ENCODE results near the gene PPP1R8. TPM values are rescaled to one million over a fixed set of nuclear protein-coding genes. Genes with fewer than 3 reads are reported as not detected.

PPP1R8 gene
- total and polyA plus RNA-seq, 10 of the 15 experiments (the other 5 are each of a cell fraction or from before 2014, with no cell fraction given), result 10.2 to 77.0 (median 53.0) TPM

DNA sequence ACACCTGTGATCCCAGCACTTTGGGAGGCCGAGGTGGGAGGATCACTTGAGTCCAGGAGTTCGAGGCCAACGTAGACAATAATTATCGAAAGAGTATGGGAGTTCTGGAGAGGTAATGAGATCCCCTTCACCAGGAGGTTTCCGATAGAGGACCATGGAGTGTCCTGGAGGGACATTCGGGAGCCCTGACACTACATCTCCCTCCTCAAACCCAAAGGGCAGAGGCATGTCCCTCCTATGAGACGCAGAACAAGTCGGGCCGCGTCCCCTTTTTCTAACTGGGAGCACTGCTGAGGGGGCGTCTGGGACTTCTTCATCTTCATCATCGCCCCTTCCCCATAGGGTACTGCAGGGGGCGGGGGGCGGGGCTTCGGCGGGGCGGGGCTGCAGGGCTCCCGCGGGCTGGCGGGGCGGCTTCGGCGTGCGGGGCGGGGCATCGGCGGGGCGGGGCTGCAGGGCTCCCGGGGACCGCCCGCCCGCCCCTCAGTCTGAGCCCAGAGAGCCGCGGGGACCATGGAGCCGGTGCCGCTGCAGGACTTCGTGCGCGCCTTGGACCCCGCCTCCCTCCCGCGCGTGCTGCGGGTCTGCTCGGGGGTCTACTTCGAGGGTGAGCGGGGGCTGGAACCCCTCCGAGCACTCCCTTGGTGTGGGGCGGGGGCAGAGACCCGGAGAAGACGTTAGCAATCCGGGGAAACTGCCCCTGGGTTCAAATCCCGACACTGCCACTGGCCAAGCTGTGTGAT is 41.6 kb downstream of the PPP1R8 start, which contains the start of gene THEMIS2 (continued):
- TF ChIP-seq MEF2B (IDR thresholded peaks at IDR 0.05; ENCODE audit: partially characterized antibody, poor library complexity, severe bottlenecking), result no peak
- no peak for TF ChIP-seq CHD2 (IDR thresholded peaks at IDR 0.05; ENCODE audit: borderline replicate concordance, low read depth, low read length)
- TF ChIP-seq IRF4 (IDR thresholded peaks at IDR 0.05; ENCODE audit: low read depth, low read length), result no peak
- TF ChIP-seq RELA (IDR thresholded peaks at IDR 0.05; ENCODE audit: borderline replicate concordance, partially characterized antibody), result no peak
- no peak for TF ChIP-seq BMI1 (IDR thresholded peaks at IDR 0.05; ENCODE audit: borderline replicate concordance)
- no peak for TF ChIP-seq HDAC6 (IDR thresholded peaks at IDR 0.05; ENCODE audit: unreplicated experiment)
- no peak for TF ChIP-seq ESRRA (IDR thresholded peaks at IDR 0.05; ENCODE audit: low read length)
- TF ChIP-seq, protein P1, sequence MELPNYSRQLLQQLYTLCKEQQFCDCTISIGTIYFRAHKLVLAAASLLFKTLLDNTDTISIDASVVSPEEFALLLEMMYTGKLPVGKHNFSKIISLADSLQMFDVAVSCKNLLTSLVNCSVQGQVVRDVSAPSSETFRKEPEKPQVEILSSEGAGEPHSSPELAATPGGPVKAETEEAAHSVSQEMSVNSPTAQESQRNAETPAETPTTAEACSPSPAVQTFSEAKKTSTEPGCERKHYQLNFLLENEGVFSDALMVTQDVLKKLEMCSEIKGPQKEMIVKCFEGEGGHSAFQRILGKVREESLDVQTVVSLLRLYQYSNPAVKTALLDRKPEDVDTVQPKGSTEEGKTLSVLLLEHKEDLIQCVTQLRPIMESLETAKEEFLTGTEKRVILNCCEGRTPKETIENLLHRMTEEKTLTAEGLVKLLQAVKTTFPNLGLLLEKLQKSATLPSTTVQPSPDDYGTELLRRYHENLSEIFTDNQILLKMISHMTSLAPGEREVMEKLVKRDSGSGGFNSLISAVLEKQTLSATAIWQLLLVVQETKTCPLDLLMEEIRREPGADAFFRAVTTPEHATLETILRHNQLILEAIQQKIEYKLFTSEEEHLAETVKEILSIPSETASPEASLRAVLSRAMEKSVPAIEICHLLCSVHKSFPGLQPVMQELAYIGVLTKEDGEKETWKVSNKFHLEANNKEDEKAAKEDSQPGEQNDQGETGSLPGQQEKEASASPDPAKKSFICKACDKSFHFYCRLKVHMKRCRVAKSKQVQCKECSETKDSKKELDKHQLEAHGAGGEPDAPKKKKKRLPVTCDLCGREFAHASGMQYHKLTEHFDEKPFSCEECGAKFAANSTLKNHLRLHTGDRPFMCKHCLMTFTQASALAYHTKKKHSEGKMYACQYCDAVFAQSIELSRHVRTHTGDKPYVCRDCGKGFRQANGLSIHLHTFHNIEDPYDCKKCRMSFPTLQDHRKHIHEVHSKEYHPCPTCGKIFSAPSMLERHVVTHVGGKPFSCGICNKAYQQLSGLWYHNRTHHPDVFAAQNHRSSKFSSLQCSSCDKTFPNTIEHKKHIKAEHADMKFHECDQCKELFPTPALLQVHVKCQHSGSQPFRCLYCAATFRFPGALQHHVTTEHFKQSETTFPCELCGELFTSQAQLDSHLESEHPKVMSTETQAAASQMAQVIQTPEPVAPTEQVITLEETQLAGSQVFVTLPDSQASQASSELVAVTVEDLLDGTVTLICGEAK (IDR thresholded peaks at IDR 0.05; ENCODE audit: borderline replicate concordance), result no peak
- TF ChIP-seq, protein P2, sequence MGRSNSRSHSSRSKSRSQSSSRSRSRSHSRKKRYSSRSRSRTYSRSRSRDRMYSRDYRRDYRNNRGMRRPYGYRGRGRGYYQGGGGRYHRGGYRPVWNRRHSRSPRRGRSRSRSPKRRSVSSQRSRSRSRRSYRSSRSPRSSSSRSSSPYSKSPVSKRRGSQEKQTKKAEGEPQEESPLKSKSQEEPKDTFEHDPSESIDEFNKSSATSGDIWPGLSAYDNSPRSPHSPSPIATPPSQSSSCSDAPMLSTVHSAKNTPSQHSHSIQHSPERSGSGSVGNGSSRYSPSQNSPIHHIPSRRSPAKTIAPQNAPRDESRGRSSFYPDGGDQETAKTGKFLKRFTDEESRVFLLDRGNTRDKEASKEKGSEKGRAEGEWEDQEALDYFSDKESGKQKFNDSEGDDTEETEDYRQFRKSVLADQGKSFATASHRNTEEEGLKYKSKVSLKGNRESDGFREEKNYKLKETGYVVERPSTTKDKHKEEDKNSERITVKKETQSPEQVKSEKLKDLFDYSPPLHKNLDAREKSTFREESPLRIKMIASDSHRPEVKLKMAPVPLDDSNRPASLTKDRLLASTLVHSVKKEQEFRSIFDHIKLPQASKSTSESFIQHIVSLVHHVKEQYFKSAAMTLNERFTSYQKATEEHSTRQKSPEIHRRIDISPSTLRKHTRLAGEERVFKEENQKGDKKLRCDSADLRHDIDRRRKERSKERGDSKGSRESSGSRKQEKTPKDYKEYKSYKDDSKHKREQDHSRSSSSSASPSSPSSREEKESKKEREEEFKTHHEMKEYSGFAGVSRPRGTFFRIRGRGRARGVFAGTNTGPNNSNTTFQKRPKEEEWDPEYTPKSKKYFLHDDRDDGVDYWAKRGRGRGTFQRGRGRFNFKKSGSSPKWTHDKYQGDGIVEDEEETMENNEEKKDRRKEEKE (IDR thresholded peaks at IDR 0.05), result no peak
- no peak for TF ChIP-seq MYB (IDR thresholded peaks at IDR 0.05; ENCODE audit: borderline replicate concordance, low read depth, low read length)
- TF ChIP-seq TCF12 (IDR thresholded peaks at IDR 0.05; ENCODE audit: low read depth, low read length), result no peak
- no peak for TF ChIP-seq PML (IDR thresholded peaks at IDR 0.05; ENCODE audit: low read length)
- no peak for TF ChIP-seq STAT1 (conservative IDR thresholded peaks at IDR 0.05)
